HUES64 (cell line): ENCODE data around the gene SLC6A12.

Source experiments
- H3K27ac ChIP-seq: 2 replicates; pipeline ENCODE4 v1.7.0; 2013; ENCODE audit warnings: low read depth, low read length, inconsistent platforms
- H3K27me3 ChIP-seq: 2 replicates; pipeline ENCODE4 v1.6.1; 2013; ENCODE audit warnings: mild to moderate bottlenecking, low read length; ENCODE audit not compliant: insufficient read depth
- H3K36me3 ChIP-seq: 2 replicates; pipeline ENCODE4 v1.6.1; 2013; ENCODE audit warnings: mild to moderate bottlenecking, low read length; ENCODE audit not compliant: insufficient read depth
- H3K4me1 ChIP-seq: 2 replicates; pipeline ENCODE4 v1.6.1; 2013; ENCODE audit warnings: mild to moderate bottlenecking, low read length, moderate library complexity; ENCODE audit not compliant: insufficient read depth
- H3K4me3 ChIP-seq: 2 replicates; pipeline ENCODE4 v1.5.1; 2013; ENCODE audit warnings: mild to moderate bottlenecking, low read length, moderate library complexity
- H3K9ac ChIP-seq: 2 replicates; pipeline ENCODE4 v1.6.1; 2013; ENCODE audit warnings: mild to moderate bottlenecking, low read depth, low read length
- H3K9me3 ChIP-seq: 2 replicates; pipeline ENCODE4 v1.6.1; 2013; ENCODE audit warnings: low read depth, low read length; ENCODE audit not compliant: insufficient read depth
- WGBS: fragments of 150-250, 120-280 bp; methylation state at CpG from one replicate; pipeline ENCODE4 v1.1.7; 2013; ENCODE audit warnings: missing lambda C conversion rate; 5-methylcytosine and 5-hydroxymethylcytosine counted together

Gene SLC6A12

DNA sequence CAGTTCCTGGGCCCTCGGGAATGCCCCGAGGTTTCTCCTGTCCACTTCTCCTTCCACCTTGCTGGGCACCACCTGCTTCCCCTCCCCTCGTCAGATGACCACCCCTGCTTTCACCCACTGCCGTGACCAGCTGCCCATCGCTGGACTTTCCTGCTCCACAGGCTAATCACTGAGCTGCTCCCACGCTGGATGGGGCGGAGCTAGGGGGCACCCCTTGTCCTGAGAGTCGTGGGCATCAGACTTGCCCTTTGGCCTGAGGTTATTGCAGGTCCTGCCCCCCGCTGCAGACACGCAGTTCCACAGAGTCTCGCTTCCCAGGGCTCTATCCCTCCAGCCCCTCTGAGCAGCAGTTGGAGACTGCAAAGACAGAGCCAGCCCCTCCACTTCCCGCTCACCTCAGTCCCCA lies 427 bp downstream of the SLC6A12 start:
- Histone ChIP-seq H3K36me3 (no peaks in the 10 kb centered on the region), H3K4me1 (peaks cover 10% of the 10 kb centered on the region; the same call in 1 of the 2 replicates), H3K27ac (no peak overlapping the region), H3K27me3 (peaks cover 69% of the 10 kb centered on the region), H3K4me3 (peak overlapping the region; percentile 11; the same call in 1 of the 2 replicates), H3K9ac (no peak overlapping the region), H3K9me3 (no peaks in the 10 kb centered on the region)
- 43% methylated on average over 12 of the region's 12 CpGs for WGBS

DNA sequence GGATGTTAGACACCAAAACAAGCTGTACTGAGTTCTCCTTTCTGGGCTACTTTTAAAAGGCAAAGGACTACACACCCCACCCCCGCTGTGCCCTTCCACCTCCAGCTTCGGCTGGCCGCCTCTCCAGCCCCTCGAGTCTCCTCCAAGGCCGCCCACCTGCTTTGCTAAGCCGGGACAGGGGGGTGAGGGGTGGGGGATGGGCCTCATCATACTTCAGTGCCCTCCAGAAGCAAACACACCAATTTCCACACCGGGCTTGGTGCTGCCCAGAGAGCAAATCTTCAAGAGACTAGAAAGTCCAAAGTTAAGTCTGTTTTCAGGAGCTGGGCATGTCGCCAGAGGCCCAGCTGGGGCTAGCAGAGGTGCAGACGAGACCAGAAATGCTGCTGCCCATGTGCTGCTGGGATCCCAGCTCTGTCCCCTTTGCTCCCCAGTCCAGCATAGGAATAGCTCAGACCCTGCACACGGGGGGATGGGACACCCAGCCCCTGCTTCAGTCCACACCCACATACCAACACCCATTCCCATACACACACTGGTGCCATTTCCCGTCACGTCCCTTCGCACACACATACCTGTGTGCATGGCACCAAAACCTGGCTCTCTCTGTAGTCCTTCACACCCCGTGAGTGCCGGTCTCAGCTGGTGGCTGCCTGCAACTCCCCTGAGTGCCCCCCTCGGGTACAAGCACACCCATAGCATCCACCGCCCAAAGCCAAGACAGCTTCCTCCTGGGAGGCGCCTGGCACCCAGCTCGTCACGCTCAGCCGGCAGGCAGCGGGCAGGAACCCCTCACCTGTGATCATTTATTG lies 1.0 kb downstream of the SLC6A12 start:
- Histone ChIP-seq H3K27ac (no peak overlapping the region), H3K9me3 (no peaks in the 10 kb centered on the region), H3K4me3 (no peak overlapping the region), H3K4me1 (peaks cover 10% of the 10 kb centered on the region; the same call in 1 of the 2 replicates), H3K36me3 (no peaks in the 10 kb centered on the region), H3K27me3 (peaks cover 75% of the 10 kb centered on the region), H3K9ac (no peak overlapping the region)
- 50% methylated on average over 19 of the region's 22 CpGs for WGBS

DNA sequence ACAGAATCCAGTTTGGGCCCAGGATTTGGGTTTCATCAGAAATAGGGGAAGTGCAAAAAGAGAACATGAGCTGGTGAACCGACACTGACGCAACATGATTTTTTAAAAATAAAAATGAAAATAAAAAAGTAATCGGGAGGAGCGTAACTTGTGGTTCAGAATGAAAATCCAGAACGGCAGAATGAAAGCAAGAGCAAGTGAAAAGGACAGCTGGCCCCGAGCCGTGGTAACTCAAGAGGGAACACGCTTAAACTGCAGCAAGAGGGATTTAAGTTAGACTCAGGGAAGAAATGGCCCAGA lies 1.6 kb downstream of the SLC6A12 start:
- H3K9me3 ChIP-seq, result no peaks in the 10 kb centered on the region
- H3K27ac ChIP-seq, result no peak overlapping the region
- H3K9ac ChIP-seq, result no peak overlapping the region
- no peak overlapping the region for H3K4me3 ChIP-seq
- 63% methylated on average over 8 of the region's 8 CpGs for WGBS
- no peaks in the 10 kb centered on the region for H3K36me3 ChIP-seq
- H3K4me1 ChIP-seq, result peaks cover 10% of the 10 kb centered on the region; the same call in 1 of the 2 replicates
- H3K27me3 ChIP-seq, result peaks cover 80% of the 10 kb centered on the region

DNA sequence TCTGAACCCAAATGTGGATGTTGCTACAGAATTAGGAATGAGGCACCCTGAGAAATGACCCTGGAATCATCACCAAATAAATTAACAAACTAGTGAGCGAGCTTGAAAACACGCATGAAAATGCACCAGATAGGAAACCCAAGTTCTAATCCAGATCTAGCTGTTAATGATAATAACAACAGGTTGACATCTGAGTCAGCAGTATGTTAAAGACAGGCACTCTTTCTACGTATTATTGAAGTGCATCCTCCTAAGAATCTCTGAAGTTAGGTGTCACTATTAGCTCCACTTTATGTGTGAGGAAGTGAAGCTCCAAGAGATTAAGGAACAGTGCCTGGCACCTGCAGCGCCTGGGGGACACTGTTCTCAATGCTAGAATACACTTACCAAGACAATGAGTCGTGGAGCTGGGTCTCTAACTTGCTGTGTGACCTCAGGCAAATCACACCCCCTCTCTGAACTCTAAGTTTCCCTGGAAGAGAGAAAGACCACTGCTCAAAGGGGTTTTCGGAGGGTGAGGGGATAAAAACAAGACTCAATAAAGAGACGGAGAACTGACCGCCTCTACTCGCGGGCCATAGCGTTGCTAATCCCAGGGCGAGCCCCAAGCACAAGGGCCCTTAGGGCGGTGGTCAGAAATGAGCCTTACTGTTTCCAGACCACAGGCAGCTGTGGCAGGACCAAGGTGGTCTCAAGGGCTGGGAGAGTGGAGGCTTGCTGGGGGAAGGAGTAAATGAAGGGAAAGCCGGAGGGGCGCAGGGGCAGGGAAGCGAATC lies 2.1 kb downstream of the SLC6A12 start:
- H3K27me3 ChIP-seq, result peaks cover 84% of the 10 kb centered on the region
- WGBS, result 47% methylated on average over 16 of the region's 16 CpGs

DNA sequence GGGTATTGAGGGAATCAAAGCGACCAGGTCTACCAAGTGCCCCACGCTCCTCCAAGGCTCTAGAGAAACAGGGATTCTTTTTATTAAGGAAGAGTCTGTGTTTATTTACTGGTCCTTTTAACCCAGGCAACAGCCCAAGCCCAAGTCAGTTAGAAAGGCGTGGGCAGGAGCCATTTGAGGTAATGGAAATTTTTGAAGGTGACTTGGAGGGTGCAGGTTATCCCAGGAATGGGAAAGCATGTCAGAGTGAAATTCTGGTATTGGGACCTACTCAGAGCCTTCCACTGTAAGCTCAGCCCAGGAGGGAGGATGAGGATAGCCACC lies 2.9 kb downstream of the SLC6A12 start:
- no peak overlapping the region for H3K27ac ChIP-seq
- no peaks in the 10 kb centered on the region for H3K9me3 ChIP-seq
- H3K4me1 ChIP-seq, result peaks cover 10% of the 10 kb centered on the region; the same call in 1 of the 2 replicates
- no peaks in the 10 kb centered on the region for H3K36me3 ChIP-seq
- 85% methylated on average over 3 of the region's 3 CpGs for WGBS
- H3K9ac ChIP-seq, result no peak overlapping the region
- H3K4me3 ChIP-seq, result no peak overlapping the region
- H3K27me3 ChIP-seq, result peaks cover 92% of the 10 kb centered on the region

More for the DNA sequence above, 2.1 kb downstream of the SLC6A12 start:
- no peak overlapping the region for H3K27ac ChIP-seq
- H3K4me3 ChIP-seq, result no peak overlapping the region
- no peaks in the 10 kb centered on the region for H3K36me3 ChIP-seq
- no peak overlapping the region for H3K9ac ChIP-seq
- H3K4me1 ChIP-seq, result peaks cover 10% of the 10 kb centered on the region; the same call in 1 of the 2 replicates
- no peaks in the 10 kb centered on the region for H3K9me3 ChIP-seq

DNA sequence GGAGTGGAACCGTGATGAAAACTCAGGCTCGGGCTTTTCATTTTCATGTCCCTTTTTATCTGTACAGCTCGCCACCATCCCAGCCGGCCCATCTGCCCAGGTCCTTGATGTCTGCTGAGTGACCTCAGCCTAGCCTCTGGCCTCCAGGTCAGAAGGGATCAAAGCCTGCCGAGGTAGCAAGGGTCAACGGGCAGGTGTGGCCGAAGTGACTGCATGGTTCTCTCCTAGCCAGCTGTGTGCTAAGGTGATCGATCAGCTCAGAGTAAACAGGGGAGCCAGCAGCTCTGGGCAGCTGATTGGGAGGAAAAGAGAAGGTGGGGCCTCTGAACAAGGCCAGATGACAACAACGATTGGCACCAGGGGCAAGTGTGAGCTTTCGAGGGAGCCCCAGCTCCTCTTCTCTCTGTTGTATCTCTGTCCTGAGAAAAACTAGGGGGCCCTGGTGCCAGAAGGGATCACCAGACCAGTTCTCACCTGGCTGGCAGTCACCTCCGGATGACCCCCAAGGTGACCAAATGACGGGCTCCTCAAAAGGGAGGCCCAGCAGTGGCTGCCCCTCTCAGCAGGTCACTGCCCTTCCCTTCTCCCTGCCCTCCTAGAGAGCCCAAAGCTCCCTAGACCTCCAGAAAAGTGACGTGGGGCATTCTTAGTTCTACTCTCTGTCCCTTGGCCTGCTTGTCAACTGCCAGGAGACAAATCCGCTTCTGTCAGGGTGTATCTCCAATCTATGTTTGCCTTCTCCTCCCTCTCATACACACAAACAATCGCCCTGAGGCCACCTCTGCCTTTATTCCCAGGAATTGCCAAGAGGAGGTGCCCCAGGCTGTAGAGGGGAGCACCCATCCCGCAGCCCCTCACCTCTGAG lies 3.4 kb downstream of the SLC6A12 start:
- H3K27me3 ChIP-seq, result peaks cover 97% of the 10 kb centered on the region
- no peak overlapping the region for H3K9ac ChIP-seq
- H3K4me3 ChIP-seq, result no peak overlapping the region
- no peak overlapping the region for H3K27ac ChIP-seq
- peaks cover 10% of the 10 kb centered on the region; the same call in 1 of the 2 replicates for H3K4me1 ChIP-seq
- H3K9me3 ChIP-seq, result no peaks in the 10 kb centered on the region
- 77% methylated on average over 16 of the region's 16 CpGs for WGBS
- H3K36me3 ChIP-seq, result no peaks in the 10 kb centered on the region

DNA sequence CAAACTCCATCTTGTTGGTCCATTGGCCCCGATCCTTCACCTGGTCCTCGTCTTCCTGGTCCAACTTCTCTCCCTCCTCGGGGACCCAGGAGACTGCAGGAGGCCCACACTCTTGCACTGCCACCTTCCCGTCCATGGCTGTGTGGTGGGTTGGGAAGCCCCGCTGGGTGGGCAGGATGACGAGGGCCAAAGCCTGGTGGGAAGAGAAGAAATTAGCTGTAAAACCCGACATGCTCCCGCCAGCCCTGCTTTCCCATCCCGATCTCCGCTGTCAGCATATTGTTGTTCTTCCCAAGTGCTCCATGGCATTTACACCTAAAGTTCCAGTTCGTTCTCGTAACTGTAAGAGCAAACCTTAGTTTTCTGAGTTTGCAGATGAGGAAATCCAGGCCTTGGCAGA lies 4.1 kb downstream of the SLC6A12 start:
- H3K27ac ChIP-seq, result no peak overlapping the region
- peaks cover 97% of the 10 kb centered on the region for H3K27me3 ChIP-seq
- H3K36me3 ChIP-seq, result no peaks in the 10 kb centered on the region
- WGBS, result 89% methylated on average over 12 of the region's 12 CpGs
- no peak overlapping the region for H3K4me3 ChIP-seq
- peaks cover 10% of the 10 kb centered on the region; the same call in 1 of the 2 replicates for H3K4me1 ChIP-seq
- H3K9ac ChIP-seq, result no peak overlapping the region
- no peaks in the 10 kb centered on the region for H3K9me3 ChIP-seq

DNA sequence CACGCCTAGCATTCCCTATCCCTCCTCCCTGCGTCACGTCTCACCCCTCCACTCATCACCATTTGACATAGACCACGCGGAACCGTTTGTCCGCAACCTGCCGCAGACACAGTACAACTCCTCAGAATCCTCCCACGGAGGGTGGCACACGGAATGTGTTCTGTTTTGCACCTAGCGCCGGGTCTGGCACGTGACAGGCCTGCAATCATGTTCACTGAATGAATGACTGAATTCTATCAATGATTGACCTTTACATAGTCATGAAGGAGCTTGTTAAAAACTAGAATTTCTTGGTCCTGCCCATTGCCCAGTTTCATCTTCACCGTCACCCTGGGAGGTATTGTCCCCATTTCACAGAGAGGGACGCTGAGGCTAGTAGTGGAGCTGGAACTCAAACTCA lies 4.7 kb downstream of the SLC6A12 start:
- Histone ChIP-seq H3K36me3 (no peaks in the 10 kb centered on the region), H3K27me3 (peaks cover 98% of the 10 kb centered on the region), H3K9me3 (no peaks in the 10 kb centered on the region), H3K4me1 (peaks cover 9% of the 10 kb centered on the region; the same call in 1 of the 2 replicates), H3K9ac (no peak overlapping the region), H3K4me3 (no peak overlapping the region), H3K27ac (no peak overlapping the region)
- WGBS, result 86% methylated on average over 14 of the region's 15 CpGs

DNA sequence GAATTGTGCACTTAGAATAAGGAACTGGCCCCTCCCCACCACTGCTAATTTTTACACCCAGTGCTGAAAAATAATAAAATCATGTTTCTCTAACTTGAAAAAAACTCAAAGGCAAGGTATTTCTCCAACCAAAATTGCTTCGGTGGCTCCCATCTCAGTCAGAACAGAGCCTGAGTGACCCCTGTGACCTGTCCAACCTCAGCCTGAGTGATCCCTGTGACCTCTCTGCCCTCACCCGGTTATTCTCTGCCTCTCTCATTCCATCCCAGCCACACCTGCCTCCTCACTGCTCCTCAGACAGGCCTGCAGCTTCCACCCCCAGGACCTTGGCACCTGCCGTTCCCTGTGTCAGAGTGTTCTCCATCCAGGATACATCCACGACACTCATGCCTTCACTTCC lies 5.1 kb downstream of the SLC6A12 start:
- WGBS, result 84% methylated on average over 4 of the region's 4 CpGs
- peaks cover 8% of the 10 kb centered on the region; the same call in 1 of the 2 replicates for H3K4me1 ChIP-seq
- H3K4me3 ChIP-seq, result no peak overlapping the region
- peaks cover 98% of the 10 kb centered on the region for H3K27me3 ChIP-seq
- no peaks in the 10 kb centered on the region for H3K9me3 ChIP-seq
- no peak overlapping the region for H3K27ac ChIP-seq
- H3K9ac ChIP-seq, result no peak overlapping the region
- no peaks in the 10 kb centered on the region for H3K36me3 ChIP-seq

DNA sequence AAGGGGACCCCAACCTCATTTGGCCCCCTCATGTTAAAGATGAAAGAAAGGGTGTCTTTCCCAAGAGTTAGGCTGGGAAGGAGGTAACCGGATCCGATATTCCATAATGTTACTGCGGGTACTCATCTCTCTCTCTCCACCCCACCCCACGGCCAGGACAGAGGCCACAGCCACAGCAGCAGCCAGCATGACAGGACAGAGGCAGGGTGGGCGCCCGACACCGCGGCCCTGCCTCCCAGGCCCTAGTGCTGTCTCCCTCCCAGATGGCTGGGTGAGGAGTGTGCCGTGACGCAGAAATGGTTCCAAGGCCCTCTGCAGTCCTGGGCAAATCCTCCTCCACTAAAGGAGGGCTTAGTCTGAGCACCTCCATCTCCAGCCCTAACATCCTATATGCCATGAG lies 6.2 kb downstream of the SLC6A12 start:
- Histone ChIP-seq H3K4me1 (peaks cover 5% of the 10 kb centered on the region; the same call in 1 of the 2 replicates), H3K9ac (no peak overlapping the region), H3K27me3 (peaks cover 98% of the 10 kb centered on the region), H3K27ac (no peak overlapping the region), H3K36me3 (no peaks in the 10 kb centered on the region), H3K4me3 (no peak overlapping the region), H3K9me3 (no peaks in the 10 kb centered on the region)
- WGBS, result 90% methylated on average over 8 of the region's 10 CpGs
